OCI-LY3 (cell line): Measurements from ENCODE around the gene ANTXR2.

Experiments used
- EZH2phosphoT487 ChIP-seq: fragments of 200-600 bp; shearing (Covaris generic); IDR thresholded peaks from 2 replicates; pipeline ENCODE4 v1.6.1; 2018; ENCODE audit warnings: antibody characterized with exemption, mixed run types, low read depth
- TF ChIP-seq, protein P1 (sequence below): fragments of 200-600, 300-600 bp; sonication (generic); IDR thresholded peaks from 2 replicates; pipeline ENCODE4 v1.5.1; 2014; ENCODE audit warnings: antibody characterized with exemption, low read length, low read depth

GRCh38 chr4:79862821-79863220 is 210.2 kb downstream of the ANTXR2 start:
- TF ChIP-seq, protein P1, sequence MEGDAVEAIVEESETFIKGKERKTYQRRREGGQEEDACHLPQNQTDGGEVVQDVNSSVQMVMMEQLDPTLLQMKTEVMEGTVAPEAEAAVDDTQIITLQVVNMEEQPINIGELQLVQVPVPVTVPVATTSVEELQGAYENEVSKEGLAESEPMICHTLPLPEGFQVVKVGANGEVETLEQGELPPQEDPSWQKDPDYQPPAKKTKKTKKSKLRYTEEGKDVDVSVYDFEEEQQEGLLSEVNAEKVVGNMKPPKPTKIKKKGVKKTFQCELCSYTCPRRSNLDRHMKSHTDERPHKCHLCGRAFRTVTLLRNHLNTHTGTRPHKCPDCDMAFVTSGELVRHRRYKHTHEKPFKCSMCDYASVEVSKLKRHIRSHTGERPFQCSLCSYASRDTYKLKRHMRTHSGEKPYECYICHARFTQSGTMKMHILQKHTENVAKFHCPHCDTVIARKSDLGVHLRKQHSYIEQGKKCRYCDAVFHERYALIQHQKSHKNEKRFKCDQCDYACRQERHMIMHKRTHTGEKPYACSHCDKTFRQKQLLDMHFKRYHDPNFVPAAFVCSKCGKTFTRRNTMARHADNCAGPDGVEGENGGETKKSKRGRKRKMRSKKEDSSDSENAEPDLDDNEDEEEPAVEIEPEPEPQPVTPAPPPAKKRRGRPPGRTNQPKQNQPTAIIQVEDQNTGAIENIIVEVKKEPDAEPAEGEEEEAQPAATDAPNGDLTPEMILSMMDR: no peak
- TF ChIP-seq EZH2phosphoT487: no peak
